ENCODE data around the gene TAF1A.
"Not testable (repeated sequence)": the region's sequence is repeated elsewhere in the genome, so short reads cannot be mapped to it uniquely, and the experiment has no call there.

The TAF1A gene

GRCh38 chr1:222618001-222618879, 28.5 kb upstream of the TAF1A start, which contains the start of gene MIA3:
Gene MIA3, plus strand, starts transcription at chr1:222618097. Its CDS starts 14 bp downstream, at chr1:222618111.
- no peak for TF ChIP-seq CTCF (IDR thresholded peaks at IDR 0.05; ENCODE audit: unreplicated experiment in 3 of 3)
- H3K4me3 Mint-ChIP-seq, result peak within 1 kb of the TSS; percentile 91 to 94 (median 93)
- peaks cover 33% of the 10 kb centered on the region for H3K4me1 Mint-ChIP-seq
- H3K36me3 Mint-ChIP-seq (ENCODE audit: low read depth), result peaks cover 8% of the 10 kb centered on the region
- H3K27me3 Mint-ChIP-seq (ENCODE audit: low read depth), result peaks cover 14% of the 10 kb centered on the region
- H3K27ac Mint-ChIP-seq, result peak within 1 kb of the TSS; percentile 89 to 97 (median 94)
- peaks cover 3% of the 10 kb centered on the region for H3K9me3 Mint-ChIP-seq

DNA sequence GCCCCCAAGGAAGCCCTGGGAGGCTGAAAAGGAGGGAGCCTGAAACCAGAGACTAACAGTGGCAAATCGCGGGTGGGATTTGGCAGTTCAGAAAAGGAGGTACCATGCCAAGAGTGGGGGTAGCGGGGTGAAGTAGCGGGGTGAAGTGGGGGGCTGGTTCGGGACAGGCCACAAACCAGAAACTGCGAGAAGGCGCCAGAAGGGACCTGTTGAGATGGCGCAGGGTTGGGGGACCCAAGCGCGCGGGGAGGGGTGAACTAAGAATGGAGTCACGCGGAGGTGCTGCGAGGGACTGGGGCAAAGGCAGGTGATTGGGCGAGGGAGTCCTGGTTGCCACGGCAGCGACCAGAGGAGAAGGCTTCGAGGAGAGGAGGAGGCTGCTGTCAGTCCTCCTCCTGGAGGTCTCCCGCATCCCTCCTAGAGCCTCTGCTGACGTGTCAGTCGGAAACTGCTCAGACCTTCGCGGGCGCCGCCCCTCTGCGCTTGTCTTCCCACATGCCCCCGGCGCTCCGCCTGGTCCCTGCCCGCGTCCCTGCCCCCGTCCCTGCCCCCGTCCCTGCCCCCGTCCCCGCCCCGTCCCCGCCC, 27.7 kb upstream of the TAF1A start:
- Mint-ChIP-seq H3K4me1 (peaks cover 33% of the 10 kb centered on the region), H3K27me3 (ENCODE audit: low read depth) (peaks cover 14% of the 10 kb centered on the region), H3K9me3 (peaks cover 3% of the 10 kb centered on the region), H3K4me3 (peak overlapping the region; percentile 91 to 94 (median 93)), H3K27ac (peak overlapping the region; percentile 89 to 97 (median 94)), H3K36me3 (ENCODE audit: low read depth) (no peaks in the 10 kb centered on the region)
- no peak for TF ChIP-seq CTCF (IDR thresholded peaks at IDR 0.05; ENCODE audit: unreplicated experiment in 3 of 3)

DNA sequence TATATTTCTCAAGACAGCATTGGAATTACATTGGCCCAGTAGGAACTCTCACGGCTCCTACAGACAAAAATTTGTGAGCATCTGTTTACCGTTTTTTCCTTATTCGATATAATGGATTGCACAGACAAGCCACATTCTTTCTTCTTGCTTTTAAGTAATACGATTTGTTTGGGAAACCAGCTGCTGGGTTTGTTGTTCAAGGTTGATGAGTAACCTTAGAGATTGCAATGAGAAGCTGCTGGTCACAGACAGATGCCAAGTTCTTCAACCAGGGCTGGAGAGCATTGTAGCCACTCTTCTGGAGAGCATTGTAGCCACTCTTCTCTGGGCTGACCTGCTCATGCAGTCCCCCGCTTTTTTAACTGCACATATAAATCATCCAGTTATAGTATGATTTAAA, 26.8 kb upstream of the TAF1A start:
- Mint-ChIP-seq H3K4me1 (peaks cover 33% of the 10 kb centered on the region), H3K27ac (peak overlapping the region in 2 of 3 experiments; percentile 94 to 97), H3K4me3 (peak overlapping the region; percentile 91 to 94 (median 93)), H3K36me3 (ENCODE audit: low read depth) (no peaks in the 10 kb centered on the region), H3K27me3 (ENCODE audit: low read depth) (peaks cover 14% of the 10 kb centered on the region), H3K9me3 (peaks cover 3% of the 10 kb centered on the region)
- no peak for TF ChIP-seq CTCF (IDR thresholded peaks at IDR 0.05; ENCODE audit: unreplicated experiment in 3 of 3)

- TF ChIP-seq CTCF (IDR thresholded peaks at IDR 0.05; ENCODE audit: unreplicated experiment in 3 of 3), result no peak
- Mint-ChIP-seq H3K4me3 (no peak overlapping the region), H3K36me3 (ENCODE audit: low read depth) (no peaks in the 10 kb centered on the region), H3K4me1 (peaks cover 9% of the 10 kb centered on the region), H3K9me3 (peaks cover 6% of the 10 kb centered on the region), H3K27me3 (ENCODE audit: low read depth) (peaks cover 19% of the 10 kb centered on the region), H3K27ac (no peak overlapping the region)
Measured at GRCh38 chr1:222613627-222614026, 23.9 kb upstream of the TAF1A start.

DNA sequence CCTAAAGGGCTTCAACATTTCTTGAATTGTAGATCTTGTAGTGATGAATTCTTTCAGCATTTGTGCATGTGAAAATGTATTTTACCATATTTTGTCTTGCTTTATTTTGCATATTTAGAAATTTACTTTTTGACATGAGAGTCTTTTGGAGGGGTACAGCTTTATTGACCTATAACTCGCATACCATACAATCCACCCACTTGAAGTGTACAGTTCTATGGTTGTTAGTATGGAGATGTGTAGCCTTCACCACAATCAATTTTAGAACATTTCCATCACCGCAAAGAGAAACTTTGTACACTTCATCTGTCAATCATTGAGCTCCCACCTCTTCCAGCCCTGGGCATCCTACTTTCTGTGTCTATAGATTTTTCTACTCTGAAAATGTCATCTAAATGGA, 21.0 kb upstream of the TAF1A start:
- no peaks in the 10 kb centered on the region for H3K36me3 Mint-ChIP-seq (ENCODE audit: low read depth)
- H3K4me1 Mint-ChIP-seq, result no peaks in the 10 kb centered on the region
- no peak for TF ChIP-seq CTCF (IDR thresholded peaks at IDR 0.05; ENCODE audit: unreplicated experiment in 3 of 3)
- no peak overlapping the region for H3K4me3 Mint-ChIP-seq
- H3K9me3 Mint-ChIP-seq, result peaks cover 6% of the 10 kb centered on the region
- no peak overlapping the region for H3K27ac Mint-ChIP-seq
- peaks cover 10% of the 10 kb centered on the region for H3K27me3 Mint-ChIP-seq (ENCODE audit: low read depth)

DNA sequence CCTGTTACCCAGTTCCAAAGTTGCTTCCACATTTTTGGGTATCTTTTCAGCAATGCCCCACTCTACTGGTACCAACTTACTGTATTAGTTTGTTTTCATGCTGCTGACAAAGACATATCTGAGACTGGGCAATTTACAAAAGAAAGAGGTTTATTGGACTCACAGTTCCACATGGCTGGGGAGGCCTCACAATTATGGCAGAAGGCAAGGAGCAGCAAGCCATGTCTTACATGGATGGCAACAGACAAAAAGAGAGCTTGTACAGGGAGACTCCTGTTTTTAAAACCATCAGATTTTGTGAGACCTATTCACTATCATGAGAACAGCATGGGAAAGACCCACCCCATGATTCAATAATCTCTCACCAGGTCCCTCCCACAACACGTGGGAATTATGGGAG, 19.4 kb upstream of the TAF1A start:
- H3K9me3 Mint-ChIP-seq; H3K27ac Mint-ChIP-seq; H3K27me3 Mint-ChIP-seq (ENCODE audit: low read depth); H3K4me1 Mint-ChIP-seq; H3K4me3 Mint-ChIP-seq; H3K36me3 Mint-ChIP-seq (ENCODE audit: low read depth): not testable (repeated sequence)

Measured in nephron (organoid).